Suprapubic skin (tissue), 4 donors: ENCODE measurements around the gene KIF5A. TPM values are rescaled to one million over a fixed set of nuclear protein-coding genes. Genes with fewer than 3 reads are reported as not detected.

Source experiments
- DNase-seq, 2 donors: peaks; one replicate each; pipeline ENCODE4 v3.0.0-alpha.2; 2019; ENCODE audit warnings: low spot score in 2 of 2
- H3K27ac ChIP-seq: fragments of 200-600 bp; sonication (generic); one replicate; pipeline ENCODE4 v1.5.1; 2019
- H3K27me3 ChIP-seq: fragments of 200-600 bp; sonication (generic); one replicate; pipeline ENCODE4 v1.5.1; 2019
- H3K36me3 ChIP-seq: fragments of 200-600 bp; sonication (generic); one replicate; pipeline ENCODE4 v1.5.1; 2019
- H3K4me1 ChIP-seq: fragments of 200-600 bp; sonication (generic); one replicate; pipeline ENCODE4 v1.5.1; 2019
- H3K4me3 ChIP-seq: fragments of 200-600 bp; sonication (generic); one replicate; pipeline ENCODE4 v1.5.1; 2019; ENCODE audit warnings: mild to moderate bottlenecking
- H3K9me3 ChIP-seq: fragments of 200-600 bp; sonication (generic); one replicate; pipeline ENCODE4 v1.5.1; 2019
- EP300 ChIP-seq: sonication (generic); formaldehyde crosslinking; IDR thresholded peaks from one replicate; pipeline ENCODE4 v1.6.1; 2017; ENCODE audit warnings: antibody characterized with exemption
- POLR2A ChIP-seq, 2 donors: fragments of 450-650 bp; IDR thresholded peaks; one replicate each; pipeline ENCODE4 v1.6.1; 2017; ENCODE audit warnings: antibody characterized with exemption in 2 of 2, mild to moderate bottlenecking in 2 of 2, moderate library complexity in 2 of 2
- POLR2AphosphoS5 ChIP-seq, 3 donors: sonication (generic); formaldehyde crosslinking; IDR thresholded peaks; one replicate each; pipeline ENCODE4 v1.6.1; 2017; ENCODE audit warnings: antibody characterized with exemption in 3 of 3
- WGBS: methylation state at CpG from one replicate; pipeline ENCODE4 v1.1.5; 2018; 5-methylcytosine and 5-hydroxymethylcytosine counted together
- total RNA-seq, 4 donors: library from RNA; depleted of rRNA; stranded (reverse); fragments of >200 nt; gene quantifications; one replicate each; pipeline ENCODE4 v1.1.0, GENCODE V29; 2016
- TF ChIP-seq, protein P1 (sequence below), 2 donors: fragments of 200-600 bp in 1 of 2; fragments of 450-650 bp in 1 of 2; sonication (generic) in 1 of 2; IDR thresholded peaks; one replicate each; pipeline ENCODE4 v1.5.1; 2016 to 2019; ENCODE audit warnings: antibody characterized with exemption in 2 of 2, mild to moderate bottlenecking in 1 of 2, moderate library complexity in 1 of 2

KIF5A gene
- total RNA-seq, 4 donors from 2014 or later: 0.08 to 0.23 TPM; not detected in 2

DNA sequence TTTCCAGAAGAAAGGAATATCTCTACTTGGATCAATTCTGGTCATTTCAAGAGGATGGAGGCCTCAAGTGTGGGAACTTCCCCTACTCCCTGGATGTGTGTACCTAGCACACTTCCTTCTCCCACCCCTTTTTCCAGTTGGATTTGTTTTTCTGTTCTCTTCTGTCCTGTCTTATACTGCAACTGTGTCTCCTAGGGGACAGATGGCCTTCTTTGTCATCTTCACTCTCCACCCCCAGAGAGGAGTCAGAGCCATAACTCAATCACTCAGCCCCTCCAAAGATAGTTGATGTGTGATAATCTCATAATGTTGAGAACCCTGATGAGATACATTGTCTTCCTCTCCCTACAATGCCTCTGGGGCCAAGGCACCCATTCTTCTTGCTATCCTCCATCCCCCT is 52.7 kb downstream of the KIF5A start:
- H3K9me3 ChIP-seq: no peaks in the 10 kb centered on the region
- no peak for TF ChIP-seq POLR2A (IDR thresholded peaks at IDR 0.05)
- no peak for TF ChIP-seq EP300
- TF ChIP-seq, protein P1, sequence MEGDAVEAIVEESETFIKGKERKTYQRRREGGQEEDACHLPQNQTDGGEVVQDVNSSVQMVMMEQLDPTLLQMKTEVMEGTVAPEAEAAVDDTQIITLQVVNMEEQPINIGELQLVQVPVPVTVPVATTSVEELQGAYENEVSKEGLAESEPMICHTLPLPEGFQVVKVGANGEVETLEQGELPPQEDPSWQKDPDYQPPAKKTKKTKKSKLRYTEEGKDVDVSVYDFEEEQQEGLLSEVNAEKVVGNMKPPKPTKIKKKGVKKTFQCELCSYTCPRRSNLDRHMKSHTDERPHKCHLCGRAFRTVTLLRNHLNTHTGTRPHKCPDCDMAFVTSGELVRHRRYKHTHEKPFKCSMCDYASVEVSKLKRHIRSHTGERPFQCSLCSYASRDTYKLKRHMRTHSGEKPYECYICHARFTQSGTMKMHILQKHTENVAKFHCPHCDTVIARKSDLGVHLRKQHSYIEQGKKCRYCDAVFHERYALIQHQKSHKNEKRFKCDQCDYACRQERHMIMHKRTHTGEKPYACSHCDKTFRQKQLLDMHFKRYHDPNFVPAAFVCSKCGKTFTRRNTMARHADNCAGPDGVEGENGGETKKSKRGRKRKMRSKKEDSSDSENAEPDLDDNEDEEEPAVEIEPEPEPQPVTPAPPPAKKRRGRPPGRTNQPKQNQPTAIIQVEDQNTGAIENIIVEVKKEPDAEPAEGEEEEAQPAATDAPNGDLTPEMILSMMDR (IDR thresholded peaks at IDR 0.05): no peak
- TF ChIP-seq POLR2AphosphoS5 (IDR thresholded peaks at IDR 0.05): no peak
- DNase-seq: no peak
- H3K4me3 ChIP-seq: no peak overlapping the region
- no peak overlapping the region for H3K27ac ChIP-seq
- peaks cover 50% of the 10 kb centered on the region for H3K36me3 ChIP-seq
- no peaks in the 10 kb centered on the region for H3K27me3 ChIP-seq
- H3K4me1 ChIP-seq: peaks cover 24% of the 10 kb centered on the region

GRCh38 chr12:57603324-57603723 is 53.5 kb downstream of the KIF5A start:
- Histone ChIP-seq H3K9me3 (no peaks in the 10 kb centered on the region), H3K4me1 (peaks cover 24% of the 10 kb centered on the region), H3K4me3 (no peak overlapping the region), H3K27me3 (no peaks in the 10 kb centered on the region), H3K27ac (no peak overlapping the region), H3K36me3 (peaks cover 43% of the 10 kb centered on the region)
- no peak for TF ChIP-seq POLR2AphosphoS5 (IDR thresholded peaks at IDR 0.05)
- TF ChIP-seq POLR2A (IDR thresholded peaks at IDR 0.05): no peak
- TF ChIP-seq EP300: no peak
- TF ChIP-seq, protein P1 (IDR thresholded peaks at IDR 0.05): no peak
- WGBS: 60% methylated on average over 2 of the region's 2 CpGs
- no peak for DNase-seq

DNA sequence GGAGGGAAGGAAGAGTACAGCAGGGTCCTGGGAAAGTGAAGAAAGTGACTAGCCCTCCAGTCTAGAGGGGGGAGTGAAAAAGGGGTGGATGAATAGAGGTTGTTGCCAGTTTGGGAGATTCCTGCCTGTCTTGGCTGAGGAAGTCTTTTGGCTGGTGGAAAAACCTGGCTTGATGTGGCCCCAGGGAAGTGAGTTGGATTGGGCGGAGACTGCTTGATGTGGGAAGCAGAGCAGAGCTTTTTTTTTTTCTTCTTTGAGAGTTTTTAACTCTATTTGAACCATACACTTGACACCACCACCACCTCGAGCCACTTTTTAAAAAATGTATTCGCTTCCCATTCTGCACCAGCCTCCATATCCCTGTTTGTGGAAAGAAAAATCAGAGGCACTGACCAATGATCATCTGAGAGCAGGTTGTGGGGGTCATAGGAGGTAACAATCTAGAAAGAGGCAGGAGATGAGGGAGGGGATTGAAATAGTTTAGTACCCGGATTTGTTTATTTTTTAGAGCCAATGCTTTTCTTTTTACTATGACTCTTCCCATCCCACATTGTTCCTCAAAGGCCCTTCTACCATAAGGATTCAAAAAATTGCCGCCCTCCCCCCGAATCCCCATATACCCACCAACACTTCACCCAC is 54.1 kb downstream of the KIF5A start:
- peaks cover 38% of the 10 kb centered on the region for H3K36me3 ChIP-seq
- TF ChIP-seq EP300: no peak
- no peak for TF ChIP-seq POLR2AphosphoS5 (IDR thresholded peaks at IDR 0.05)
- TF ChIP-seq, protein P1 (IDR thresholded peaks at IDR 0.05): no peak
- TF ChIP-seq POLR2A (IDR thresholded peaks at IDR 0.05): no peak
- DNase-seq: no peak
- peaks cover 24% of the 10 kb centered on the region for H3K4me1 ChIP-seq
- no peaks in the 10 kb centered on the region for H3K27me3 ChIP-seq
- peak overlapping the region; percentile 81 for H3K27ac ChIP-seq
- H3K9me3 ChIP-seq: no peaks in the 10 kb centered on the region
- H3K4me3 ChIP-seq: peak overlapping the region; percentile 64
- 16% methylated on average over 6 of the region's 6 CpGs for WGBS

DNA sequence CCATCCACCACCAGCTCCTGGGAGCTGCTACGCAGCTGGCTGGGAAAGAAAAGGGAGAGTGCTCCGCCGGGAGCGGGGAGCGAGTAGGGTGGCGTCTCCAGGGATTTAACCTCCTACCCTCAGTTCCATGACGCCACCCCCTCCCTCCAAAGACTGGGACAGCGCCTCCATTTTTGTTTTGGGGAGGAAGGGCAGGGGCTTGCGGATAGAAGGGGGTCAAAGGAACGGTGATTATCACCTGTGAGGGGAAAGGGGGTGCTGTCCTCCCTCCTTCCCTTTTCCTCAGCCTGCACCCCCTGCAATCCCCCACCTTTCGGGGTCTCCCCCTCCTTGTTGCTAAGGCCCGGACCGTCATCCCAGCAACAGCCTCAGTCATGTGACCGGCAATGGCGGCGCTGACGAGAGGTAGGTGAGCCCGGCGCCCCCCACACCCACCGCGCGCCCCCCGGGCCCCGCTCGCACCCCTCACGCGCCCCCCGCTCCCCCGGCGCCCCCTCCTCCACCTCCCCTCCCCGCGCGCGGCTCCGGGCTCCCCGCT is 54.7 kb downstream of the KIF5A start, which contains the start of gene DTX3:
TSS of gene DTX3 (plus strand) at position 371 of the 538 bp plus-strand sequence. CDS start 1,694 bp downstream, outside the sequence.
- H3K4me1 ChIP-seq: peaks cover 27% of the 10 kb centered on the region
- TF ChIP-seq POLR2AphosphoS5 (IDR thresholded peaks at IDR 0.05): no peak
- no peak for TF ChIP-seq EP300
- TF ChIP-seq POLR2A (IDR thresholded peaks at IDR 0.05): no peak
- 4% methylated on average over 16 of the region's 36 CpGs for WGBS
- H3K4me3 ChIP-seq: peak within 1 kb of the TSS; percentile 64
- peak within 1 kb of the TSS; percentile 81 for H3K27ac ChIP-seq
- no peaks in the 10 kb centered on the region for H3K9me3 ChIP-seq
- H3K27me3 ChIP-seq: no peaks in the 10 kb centered on the region
- DNase-seq: no peak
- H3K36me3 ChIP-seq: peaks cover 32% of the 10 kb centered on the region

- TF ChIP-seq EP300 (no peak), POLR2A (IDR thresholded peaks at IDR 0.05) (no peak), POLR2AphosphoS5 (IDR thresholded peaks at IDR 0.05) (no peak)
- TF ChIP-seq, protein P1 (IDR thresholded peaks at IDR 0.05): no peak
- peaks cover 34% of the 10 kb centered on the region for H3K4me1 ChIP-seq
- no peak for DNase-seq
- H3K27ac ChIP-seq: peak overlapping the region; percentile 81
- H3K36me3 ChIP-seq: peaks cover 26% of the 10 kb centered on the region
- peak overlapping the region; percentile 64 for H3K4me3 ChIP-seq
- no peaks in the 10 kb centered on the region for H3K9me3 ChIP-seq
- 5% methylated on average over 7 of the region's 25 CpGs for WGBS
- no peaks in the 10 kb centered on the region for H3K27me3 ChIP-seq
Observed at GRCh38 chr12:57604992-57605810, 55.4 kb downstream of the KIF5A start.
